GM20431 (cell line): ENCODE measurements around the gene FAAP100.

ENCODE experiments used
- in situ Hi-C: fragments of 300-500 bp; cut with MseI, MboI; formaldehyde crosslinking; loops from one replicate; pipeline ENCODE4 v1.15.0; 2020; ENCODE audit warnings: low sequenced_read_pairs; ENCODE audit not compliant: unreplicated experiment

Gene FAAP100

DNA sequence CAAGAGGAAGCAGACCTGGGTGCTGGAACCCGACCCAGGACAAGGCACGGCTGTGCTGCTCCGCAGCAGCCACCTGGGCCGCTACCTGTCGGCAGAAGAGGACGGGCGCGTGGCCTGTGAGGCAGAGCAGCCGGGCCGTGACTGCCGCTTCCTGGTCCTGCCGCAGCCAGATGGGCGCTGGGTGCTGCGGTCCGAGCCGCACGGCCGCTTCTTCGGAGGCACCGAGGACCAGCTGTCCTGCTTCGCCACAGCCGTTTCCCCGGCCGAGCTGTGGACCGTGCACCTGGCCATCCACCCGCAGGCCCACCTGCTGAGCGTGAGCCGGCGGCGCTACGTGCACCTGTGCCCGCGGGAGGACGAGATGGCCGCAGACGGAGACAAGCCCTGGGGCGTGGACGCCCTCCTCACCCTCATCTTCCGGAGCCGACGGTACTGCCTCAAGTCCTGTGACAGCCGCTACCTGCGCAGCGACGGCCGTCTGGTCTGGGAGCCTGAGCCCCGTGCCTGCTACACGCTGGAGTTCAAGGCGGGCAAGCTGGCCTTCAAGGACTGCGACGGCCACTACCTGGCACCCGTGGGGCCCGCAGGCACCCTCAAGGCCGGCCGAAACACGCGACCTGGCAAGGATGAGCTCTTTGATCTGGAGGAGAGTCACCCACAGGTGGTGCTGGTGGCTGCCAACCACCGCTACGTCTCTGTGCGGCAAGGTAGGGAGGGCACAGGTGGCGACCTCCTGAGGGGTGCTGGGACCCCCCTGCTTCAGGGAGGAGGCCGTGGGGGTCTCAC is 23.3 kb downstream of the FAAP100 start:
- in situ Hi-C loops, result no loop called here

- in situ Hi-C loops, result no loop called here
Measured at GRCh38 chr17:81528384-81528650, 23.8 kb downstream of the FAAP100 start.

- in situ Hi-C loops, result no loop called here
Measured at GRCh38 chr17:81527591-81528383, 24.4 kb downstream of the FAAP100 start, which contains the start of gene FSCN2. FSCN2 (plus strand) TSS chr17:81528377; CDS start chr17:81528532, 155 bp downstream.

DNA sequence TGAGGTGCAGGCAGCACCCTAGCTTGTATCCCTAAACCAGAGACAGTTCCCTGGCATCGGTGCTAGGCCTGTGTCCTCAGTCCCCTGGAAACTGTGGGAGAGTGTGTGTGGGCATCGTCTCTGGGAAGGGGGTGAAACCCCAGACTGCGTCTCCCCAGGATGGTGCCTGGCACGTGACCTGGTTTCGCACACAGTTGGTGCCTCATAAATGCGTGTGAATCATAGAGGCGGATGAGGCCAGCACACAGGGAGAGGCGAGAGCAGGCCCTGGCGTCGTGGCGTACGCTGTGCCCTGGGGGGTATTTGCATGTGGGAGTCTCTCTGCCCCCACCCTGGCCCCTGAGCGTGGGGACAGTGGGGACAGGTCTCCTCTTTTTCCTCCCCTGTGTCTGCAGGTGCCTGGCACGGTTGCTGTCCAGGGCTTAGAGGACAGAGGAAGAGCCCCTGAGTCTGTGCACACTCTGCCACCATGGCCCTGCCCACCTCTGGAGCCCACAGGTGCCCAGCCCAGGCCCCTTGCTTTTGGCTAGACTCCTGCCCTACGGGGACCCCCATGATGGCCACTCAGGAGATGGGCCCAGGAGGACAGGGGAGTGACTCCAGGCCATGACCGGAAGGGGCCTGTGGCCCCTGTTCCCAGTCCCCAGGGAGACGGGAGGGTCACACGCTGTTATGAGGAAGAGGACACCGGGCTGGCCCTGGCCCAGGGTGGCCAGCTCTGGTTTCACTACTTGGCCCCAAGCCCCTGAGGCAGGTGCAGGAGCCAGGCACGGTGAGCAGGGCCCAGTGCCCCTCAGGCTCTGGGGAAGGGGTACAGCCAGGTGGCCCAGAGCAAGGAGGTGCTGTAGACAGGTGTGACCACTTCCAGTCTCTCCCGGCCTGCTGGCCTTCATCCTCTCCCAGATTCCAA is 25.2 kb downstream of the FAAP100 start:
- in situ Hi-C loops, result no loop called here

GRCh38 chr17:81524865-81525159 is 27.3 kb downstream of the FAAP100 start:
- in situ Hi-C loops, result no loop called here

- in situ Hi-C loops, result no loop called here
Measured at GRCh38 chr17:81524039-81524864, 27.9 kb downstream of the FAAP100 start.

DNA sequence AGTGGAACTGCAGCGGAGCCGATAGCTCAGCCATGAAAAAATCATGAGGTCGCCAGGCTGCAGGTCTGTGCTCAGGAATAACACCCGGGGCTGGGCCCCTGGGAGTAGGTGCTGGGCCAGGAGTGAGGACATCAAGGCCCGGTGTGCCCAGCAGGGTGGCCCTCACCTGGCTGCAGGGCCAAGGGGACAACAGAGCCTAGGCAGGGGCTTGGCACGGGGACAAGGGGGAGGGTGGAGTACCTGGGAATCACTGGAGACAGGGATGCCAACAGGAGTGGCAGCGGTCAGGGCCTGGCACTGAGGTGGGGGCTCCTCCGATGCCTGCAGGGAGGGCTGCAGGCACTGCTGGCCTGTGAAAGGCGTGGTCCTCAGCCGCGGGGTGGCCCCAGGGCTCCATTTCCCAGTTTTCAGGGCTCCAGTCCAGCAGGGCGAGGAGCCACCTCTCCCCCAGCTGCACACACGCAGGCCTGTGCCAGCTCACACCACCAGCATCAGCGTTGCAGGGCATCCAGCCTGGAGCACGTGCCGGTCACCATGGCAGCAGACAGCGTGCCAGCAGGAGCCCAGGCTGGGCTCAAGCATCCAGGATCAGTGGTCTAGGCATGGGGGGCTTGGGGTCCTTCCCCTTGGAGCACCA is 28.6 kb downstream of the FAAP100 start:
- in situ Hi-C loops, result no loop called here

GRCh38 chr17:81522491-81523401 is 29.4 kb downstream of the FAAP100 start:
- in situ Hi-C loops, result no loop called here

- in situ Hi-C loops, result no loop called here
Measured at GRCh38 chr17:81520021-81520901, 31.9 kb downstream of the FAAP100 start.

DNA sequence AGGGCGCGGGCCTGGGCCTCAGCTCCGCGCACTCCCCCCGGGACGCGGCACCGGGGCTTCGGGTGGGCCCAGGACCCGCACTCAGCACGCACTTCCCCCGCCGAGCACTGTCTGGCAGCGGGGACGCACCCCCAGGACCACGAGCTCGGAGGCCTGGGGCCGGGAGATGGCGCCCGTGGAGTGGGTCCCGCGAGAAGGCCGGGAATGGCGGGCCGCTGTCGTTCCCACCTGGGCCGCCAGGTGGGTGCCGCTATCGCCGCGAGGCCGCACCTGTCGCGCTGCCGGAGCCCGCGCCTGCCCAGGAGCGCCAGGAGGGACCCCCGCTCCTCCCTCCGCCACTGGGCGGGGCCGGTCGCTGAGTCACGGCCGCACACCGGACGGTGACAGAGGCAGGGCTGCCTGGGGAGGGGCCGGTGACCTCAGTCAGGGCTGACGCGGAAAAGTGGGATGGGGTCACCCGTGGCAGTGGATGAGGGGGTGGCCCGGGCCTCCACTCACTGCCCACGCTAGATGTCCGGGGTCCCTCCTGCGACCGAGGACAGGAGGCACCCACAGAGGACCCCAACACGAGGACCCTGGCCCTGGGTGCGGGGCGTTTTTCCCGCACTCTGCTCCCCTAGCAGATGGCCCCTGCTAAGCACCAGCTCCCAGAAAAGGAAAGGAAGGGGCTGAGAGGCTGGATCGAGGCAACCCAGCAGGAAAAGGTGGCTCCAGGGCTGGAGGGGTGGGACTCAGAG is 32.7 kb downstream of the FAAP100 start:
- in situ Hi-C loops, result no loop called here

DNA sequence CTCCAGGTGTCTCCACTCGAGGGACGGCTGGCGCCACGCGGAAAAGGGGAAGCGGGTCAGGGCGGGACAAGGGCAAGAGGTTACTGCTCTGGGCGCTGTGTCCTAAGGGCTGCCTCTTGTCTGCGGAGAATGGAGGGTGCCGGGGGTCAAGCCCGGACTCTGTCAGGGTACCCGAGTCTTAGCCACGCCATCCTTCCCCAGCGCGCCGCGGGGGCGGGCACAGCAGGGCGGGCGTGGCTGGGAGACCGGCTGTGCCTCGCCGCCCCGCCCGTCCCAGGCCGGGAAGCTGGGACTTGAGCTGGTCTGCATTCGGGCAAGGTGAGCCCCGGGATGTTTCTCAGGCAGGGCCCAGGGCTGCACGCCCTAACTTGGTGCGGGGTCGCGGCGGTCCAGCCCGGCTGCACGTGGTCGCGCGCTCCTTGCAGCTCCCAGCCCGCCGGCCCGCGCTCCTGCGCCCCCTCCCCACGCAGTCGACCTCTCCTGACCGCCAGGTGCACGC is 33.3 kb downstream of the FAAP100 start:
- in situ Hi-C loops, result no loop called here

DNA sequence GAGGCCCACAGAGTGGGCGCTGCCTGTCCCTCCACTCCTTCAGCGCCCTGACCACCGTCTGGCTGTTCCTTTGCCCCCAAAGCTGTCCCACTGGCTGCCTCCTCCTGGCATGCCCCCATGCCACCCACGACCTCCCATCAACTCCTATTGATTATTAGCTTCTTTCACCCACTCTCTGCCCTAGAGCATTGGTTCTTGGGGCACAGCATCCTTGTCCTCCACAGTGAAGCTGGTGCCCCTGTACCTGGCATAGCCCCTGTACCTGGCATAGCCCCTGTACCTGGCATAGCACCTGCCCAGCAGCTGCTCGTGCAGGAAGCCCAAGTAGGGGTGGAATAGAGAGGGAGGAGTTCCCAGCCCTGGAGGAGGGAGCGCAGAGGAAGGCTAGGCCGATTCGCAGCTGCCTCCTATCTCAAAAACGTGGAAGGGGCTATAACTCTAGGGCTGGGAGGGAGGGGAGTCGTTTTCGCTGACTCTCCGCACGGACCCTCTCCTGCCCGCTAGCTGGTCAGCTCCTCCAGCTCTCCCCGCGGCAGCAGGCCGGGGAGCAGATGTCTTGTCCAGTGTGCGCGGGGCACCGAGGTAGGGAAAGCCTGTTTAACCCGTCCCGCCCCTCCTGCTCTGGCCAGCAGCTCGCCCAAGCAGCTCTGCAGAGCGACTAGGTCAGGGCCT is 33.9 kb downstream of the FAAP100 start:
- in situ Hi-C loops, result no loop called here

GRCh38 chr17:81517339-81518112 is 34.6 kb downstream of the FAAP100 start:
- in situ Hi-C loops, result no loop called here

DNA sequence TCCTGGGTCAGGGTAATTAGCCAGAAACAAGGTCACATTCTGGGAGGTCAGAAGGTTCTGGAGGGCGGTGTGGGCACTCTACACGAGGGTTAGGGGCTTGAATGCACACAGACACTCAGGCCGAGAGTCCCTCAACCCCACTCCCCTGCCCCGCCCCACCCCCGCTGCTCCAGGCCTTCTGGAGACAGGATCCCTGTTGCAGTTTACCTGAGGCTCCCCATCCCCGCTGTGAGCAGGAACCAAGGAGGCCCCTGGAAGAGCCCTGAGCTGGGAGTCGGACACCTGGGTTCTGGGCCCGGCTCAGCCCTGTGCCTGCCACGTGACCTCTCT is 35.2 kb downstream of the FAAP100 start:
- in situ Hi-C loops, result no loop called here

DNA sequence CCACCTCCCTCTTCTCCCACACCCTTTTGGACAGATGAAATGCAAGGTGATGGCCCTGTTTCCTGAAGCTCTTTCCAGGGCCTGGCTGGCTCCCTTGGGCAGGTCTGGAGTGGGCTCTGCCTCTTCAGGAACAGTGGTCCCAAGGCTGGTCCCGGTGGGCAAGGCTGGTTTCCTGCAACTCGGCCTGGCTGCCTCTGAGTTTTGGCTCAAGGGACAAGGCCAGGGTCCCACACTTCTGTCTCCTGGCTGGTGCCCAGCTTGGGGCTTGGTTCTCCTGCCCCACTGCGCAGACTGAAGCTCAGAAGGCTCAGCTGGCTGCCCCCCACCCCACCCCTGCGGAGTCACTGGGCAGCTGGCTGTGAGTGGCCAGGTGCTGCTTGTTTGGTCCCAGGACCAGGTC is 35.7 kb downstream of the FAAP100 start:
- in situ Hi-C loops, result no loop called here
